ENCODE measurements around the gene FGFR2.

DNA sequence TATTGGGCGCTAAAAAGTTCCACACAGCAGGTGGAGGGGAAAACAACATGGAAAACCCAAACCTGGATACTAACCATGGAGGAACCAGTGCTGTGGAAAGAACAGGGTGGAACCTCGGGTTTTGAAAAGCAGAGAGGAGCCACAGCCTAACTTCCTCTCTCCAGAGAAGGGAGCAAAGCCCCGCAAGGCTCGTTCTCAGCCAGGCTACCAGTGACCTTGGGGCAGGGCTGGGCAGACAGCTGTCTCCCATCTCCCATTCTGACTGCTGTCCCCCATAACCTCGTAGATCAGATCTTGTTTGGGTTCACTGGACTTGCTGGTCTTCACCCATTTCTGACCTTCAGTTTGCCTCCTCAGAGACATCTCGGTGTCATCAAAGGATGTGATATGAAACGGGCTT lies 47.5 kb upstream of the FGFR2 start:
- TF ChIP-seq CTCF (IDR thresholded peaks at IDR 0.05; ENCODE audit: low read depth, low read length) = no peak
- no peak for TF ChIP-seq EZH2phosphoT487 (IDR thresholded peaks at IDR 0.05; ENCODE audit: low read depth)

Measured in OCI-LY3 (cell line).